Stimulated activated CD8-positive, alpha-beta memory T cell treated with anti-CD3 and anti-CD28 coated beads, Interleukin-15, amount 100 ng/mL, for 48 hours (primary cell): ENCODE results near the gene JARID2.
"Not testable (repeated sequence)": the region's sequence is repeated elsewhere in the genome, so short reads cannot be mapped to it uniquely, and the experiment has no call there.

Source experiments
- DNase-seq, 2 donors: peaks; one replicate each; pipeline ENCODE4 v3.0.0-alpha.2; 2020; ENCODE audit warnings: low read depth in 2 of 2

JARID2 gene

GRCh38 chr6:15398633-15399275 is 152.9 kb downstream of the JARID2 start:
- no peak for DNase-seq

GRCh38 chr6:15399641-15400470 is 154.0 kb downstream of the JARID2 start:
- DNase-seq = no peak

- DNase-seq = no peak
Observed at GRCh38 chr6:15400572-15401004, 154.7 kb downstream of the JARID2 start.

GRCh38 chr6:15401120-15401519 is 155.3 kb downstream of the JARID2 start:
- no peak for DNase-seq

GRCh38 chr6:15401769-15402250 is 155.9 kb downstream of the JARID2 start:
- DNase-seq = no peak

GRCh38 chr6:15402406-15403045 is 156.7 kb downstream of the JARID2 start:
- no peak for DNase-seq

- DNase-seq = no peak
Observed at GRCh38 chr6:15403094-15403755, 157.4 kb downstream of the JARID2 start.

- DNase-seq = no peak
Observed at GRCh38 chr6:15404685-15404980, 158.8 kb downstream of the JARID2 start.

GRCh38 chr6:15405129-15406068 is 159.5 kb downstream of the JARID2 start:
- DNase-seq = no peak

- DNase-seq = no peak
Observed at GRCh38 chr6:15406452-15406851, 160.6 kb downstream of the JARID2 start.

GRCh38 chr6:15408008-15408407 is 162.1 kb downstream of the JARID2 start:
- DNase-seq = no peak

GRCh38 chr6:15408758-15409157 is 162.9 kb downstream of the JARID2 start:
- DNase-seq = no peak

- DNase-seq = no peak
Observed at GRCh38 chr6:15409301-15410125, 163.6 kb downstream of the JARID2 start.

- DNase-seq = no peak
Observed at GRCh38 chr6:15410126-15410391, 164.2 kb downstream of the JARID2 start.

- DNase-seq = no peak
Observed at GRCh38 chr6:15410752-15411151, 164.9 kb downstream of the JARID2 start.

GRCh38 chr6:15411766-15412165 is 165.9 kb downstream of the JARID2 start:
- no peak for DNase-seq

GRCh38 chr6:15412767-15413166 is 166.9 kb downstream of the JARID2 start:
- no peak for DNase-seq

- no peak for DNase-seq
Observed at GRCh38 chr6:15413466-15414234, 167.8 kb downstream of the JARID2 start.

GRCh38 chr6:15414235-15414612 is 168.4 kb downstream of the JARID2 start:
- DNase-seq = no peak

GRCh38 chr6:15415622-15416021 is 169.8 kb downstream of the JARID2 start:
- DNase-seq = not testable (repeated sequence)
